ENCODE data around the gene AMPH.
"Not testable (repeated sequence)": the region's sequence is repeated elsewhere in the genome, so short reads cannot be mapped to it uniquely, and the experiment has no call there.

Gene AMPH

DNA sequence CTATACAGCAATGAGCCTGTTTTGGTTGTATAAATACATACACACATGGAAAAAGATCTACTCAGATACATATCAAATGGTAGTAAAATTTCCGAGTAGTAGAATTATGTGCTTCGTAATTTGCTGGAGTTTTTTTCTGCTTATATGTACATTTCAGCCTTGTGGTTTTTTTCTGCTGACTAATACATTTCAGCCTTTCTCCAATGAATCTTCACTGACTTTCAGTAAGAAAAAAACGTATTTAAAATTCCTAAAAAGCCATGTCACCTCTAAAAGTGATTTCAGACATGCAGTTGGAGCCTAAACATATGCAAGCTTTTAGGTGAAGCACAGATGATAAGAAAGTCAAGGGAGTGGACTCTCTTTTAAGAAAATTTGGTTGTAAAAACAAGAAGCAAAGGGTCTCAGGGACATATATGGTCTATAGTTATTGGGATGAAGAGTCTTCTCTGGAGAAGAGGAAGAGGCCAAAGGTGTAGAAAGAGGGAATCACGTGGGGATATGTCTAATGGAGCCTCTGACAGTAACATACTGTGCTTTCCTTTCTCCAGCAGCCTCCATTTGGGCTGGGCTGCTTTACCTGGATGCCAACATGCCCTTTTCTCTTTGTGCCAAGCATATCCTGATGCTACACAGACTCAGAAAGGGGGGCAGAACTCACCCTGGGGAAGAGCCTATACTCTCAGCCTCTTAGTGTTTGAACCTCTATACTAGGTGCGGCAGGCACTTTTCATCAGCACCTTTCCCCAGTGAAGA lies 2.4 kb downstream of the AMPH start:
- DNase-seq = no peak

DNA sequence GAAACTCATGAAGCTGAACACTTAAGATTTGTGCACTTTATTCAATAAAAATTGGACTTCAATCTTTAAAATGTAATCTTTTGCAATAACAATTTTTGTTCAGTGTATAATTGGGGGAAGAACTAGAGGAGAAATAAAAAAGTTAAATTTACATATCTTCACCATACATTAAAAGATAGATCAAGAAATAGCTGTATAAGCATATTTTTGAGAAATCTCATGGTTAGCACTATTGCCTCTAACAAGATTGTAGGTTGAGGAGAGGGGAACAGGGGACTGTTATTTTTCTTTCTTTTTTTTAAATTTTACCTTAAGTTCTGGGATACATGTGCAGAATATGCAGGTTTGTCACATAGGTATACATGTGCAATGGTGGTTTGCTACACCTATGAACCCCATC lies 5.3 kb downstream of the AMPH start:
- no peak for DNase-seq

GRCh38 chr7:38615665-38616064 lies 15.5 kb downstream of the AMPH start:
- DNase-seq = no peak

DNA sequence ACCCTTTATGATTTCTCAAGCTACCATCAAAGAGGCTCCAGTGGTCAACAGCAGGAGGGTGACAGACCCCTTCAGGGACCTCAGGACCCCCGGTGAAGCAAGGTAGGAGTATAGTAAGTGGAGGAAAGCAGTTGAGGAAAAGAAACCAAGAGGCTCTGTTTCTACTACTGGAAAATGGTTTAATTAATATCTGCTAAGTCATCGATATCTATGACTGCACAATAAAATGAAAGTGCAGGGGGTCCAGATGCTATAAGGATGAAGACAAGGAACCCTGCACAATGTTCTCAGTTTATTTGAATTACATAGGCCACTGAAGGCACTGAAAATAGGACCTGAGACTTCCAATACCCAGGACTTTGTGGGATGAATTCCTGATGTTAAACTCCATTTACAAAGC lies 23.7 kb downstream of the AMPH start:
- no peak for DNase-seq

- no peak for DNase-seq
Measured at GRCh38 chr7:38600741-38601140, 30.4 kb downstream of the AMPH start.

GRCh38 chr7:38594949-38595348 lies 36.2 kb downstream of the AMPH start:
- DNase-seq = no peak

DNA sequence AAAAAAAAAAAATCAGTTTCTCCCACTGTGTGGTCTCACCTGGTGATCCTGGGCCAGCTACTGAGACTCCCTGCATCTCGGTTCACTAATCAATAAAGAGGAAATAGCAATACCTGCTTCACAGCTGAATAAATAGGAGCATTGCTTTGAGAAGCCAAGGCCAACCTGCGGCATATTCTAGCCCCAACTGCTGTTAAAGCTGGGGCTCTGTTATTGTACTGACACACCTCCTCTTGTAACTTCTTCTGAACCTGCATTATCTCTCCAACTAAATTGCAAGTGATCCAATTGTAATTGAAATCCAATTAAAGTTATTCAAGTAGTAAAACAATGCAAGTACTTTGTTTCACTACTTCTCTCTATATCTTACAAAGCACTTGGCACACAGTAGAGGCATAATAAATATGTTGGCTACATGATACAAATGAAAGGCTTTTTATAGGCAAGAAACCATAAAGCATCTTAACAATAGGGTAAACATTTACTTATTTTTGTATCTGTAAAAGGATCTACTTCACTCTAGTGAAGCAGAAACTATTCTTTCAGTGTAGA lies 38.4 kb downstream of the AMPH start:
- DNase-seq = no peak

DNA sequence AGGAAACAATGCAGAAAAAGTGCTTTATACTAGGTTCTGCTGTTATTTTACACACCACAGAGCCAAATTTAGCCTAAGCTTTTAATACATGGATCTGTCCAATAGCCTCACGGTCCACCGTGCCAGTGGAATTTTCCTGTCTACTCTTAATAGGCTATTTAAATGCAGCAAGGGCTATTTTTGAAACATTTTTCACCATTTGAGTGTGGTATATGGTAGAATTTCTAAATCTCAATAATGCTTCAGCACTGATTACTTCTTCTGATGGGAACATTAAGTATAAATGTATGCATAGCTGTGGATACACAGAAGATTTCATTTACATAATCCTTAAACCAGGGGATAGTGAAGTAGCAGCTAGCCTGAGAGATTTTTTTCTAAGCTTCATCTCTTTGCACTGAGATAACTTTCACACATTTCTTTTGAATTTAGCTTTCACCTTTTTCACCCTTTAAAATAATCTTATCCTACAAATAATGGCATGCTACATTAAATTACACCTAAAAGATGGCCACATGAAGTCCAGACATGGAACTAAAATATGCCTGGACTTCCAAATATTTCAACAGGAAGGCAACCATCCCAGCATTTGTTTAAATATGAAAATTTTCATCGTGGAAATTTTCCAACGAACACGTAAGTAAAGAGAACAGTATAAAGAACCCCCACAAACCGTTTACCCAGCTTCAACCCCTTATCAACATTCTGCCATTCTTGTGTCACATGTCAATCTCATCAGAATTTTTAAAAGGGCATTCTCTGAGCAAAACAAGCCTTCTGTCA lies 45.4 kb downstream of the AMPH start:
- no peak for DNase-seq

- peak in 1 of 56 donors; percentile 11 for DNase-seq
Measured at GRCh38 chr7:38584443-38585210, 46.5 kb downstream of the AMPH start.

DNA sequence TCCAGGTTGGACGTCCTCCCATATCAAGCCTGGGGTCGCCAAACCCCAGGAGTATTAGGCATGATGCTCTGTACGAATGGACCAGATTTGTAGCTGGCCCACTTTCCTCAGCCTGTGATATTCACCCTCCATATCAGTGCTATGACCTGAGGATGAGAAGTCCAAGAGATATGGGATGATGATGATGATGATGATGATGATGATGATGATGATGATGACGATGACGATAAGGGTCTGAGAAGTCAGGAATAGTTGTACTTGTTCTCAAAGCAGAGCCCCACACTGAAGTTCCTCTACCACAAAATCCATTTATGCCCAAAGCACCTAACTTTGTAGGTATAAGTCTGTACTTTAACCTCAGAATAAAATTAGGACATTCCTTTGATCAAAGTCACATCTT lies 50.7 kb downstream of the AMPH start:
- no peak for DNase-seq

- no peak for DNase-seq
Measured at GRCh38 chr7:38574086-38574485, 57.1 kb downstream of the AMPH start.

- DNase-seq = not testable (repeated sequence)
Measured at GRCh38 chr7:38571620-38572019, 59.6 kb downstream of the AMPH start.

GRCh38 chr7:38568497-38568896 lies 62.7 kb downstream of the AMPH start:
- DNase-seq = no peak

- no peak for DNase-seq
Measured at GRCh38 chr7:38565289-38565688, 65.9 kb downstream of the AMPH start.

DNA sequence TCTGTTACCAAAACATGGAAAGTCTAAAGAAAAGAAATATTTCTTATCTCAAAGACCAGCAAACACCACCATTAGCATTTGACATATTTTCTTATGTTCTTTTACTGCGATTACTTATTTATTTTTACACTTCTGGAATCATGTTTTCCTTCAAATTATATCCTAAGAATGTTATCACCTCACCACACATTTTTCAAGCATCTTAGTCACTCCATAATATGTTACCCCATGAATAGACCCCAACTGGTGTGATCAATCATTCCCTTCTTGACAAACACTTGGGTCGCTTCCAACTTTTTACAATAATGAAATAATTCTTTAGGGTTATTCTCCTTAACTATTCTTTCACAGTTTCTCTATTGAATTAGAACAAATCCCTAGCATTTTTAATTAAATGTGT lies 67.4 kb downstream of the AMPH start:
- DNase-seq = no peak

DNA sequence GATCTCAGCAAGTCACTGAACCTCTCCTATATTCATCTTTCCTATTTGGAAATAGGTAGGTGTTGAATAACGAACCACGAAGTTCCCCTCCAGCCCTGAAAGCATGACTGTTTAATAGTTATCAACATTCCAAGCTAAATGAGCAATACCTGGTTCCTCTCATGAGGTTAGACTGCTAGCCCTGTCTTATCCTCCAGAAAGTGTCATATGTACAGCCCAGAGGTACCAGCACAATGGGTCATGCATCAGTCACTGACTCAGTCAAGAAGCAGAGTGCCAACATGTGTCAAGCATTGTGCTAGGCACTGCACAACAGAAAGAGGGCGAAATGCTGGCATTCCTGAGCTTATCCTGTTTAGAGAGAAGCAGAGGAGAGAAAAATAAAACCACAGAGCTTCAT lies 70.0 kb downstream of the AMPH start:
- DNase-seq = no peak

- no peak for DNase-seq
Measured at GRCh38 chr7:38558761-38559345, 72.3 kb downstream of the AMPH start.

DNA sequence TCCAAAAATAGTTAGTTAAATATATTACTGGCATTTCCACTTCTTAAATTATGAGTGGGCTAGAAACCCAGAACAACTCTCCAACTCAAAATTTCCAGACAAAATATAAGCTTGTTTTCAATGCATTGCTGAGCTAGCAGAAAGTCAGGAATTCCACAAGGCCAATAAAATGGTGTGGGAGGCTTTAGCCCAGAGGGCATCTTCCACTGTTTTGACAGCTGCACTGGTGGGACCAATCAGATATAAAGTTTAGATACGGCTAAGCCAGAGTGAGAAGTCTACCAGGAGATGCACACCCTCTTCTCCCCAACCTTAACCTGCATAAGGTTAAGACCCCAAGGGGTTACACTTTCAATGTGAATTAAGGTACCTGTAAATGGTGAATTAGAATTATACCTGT lies 76.6 kb downstream of the AMPH start:
- no peak for DNase-seq

- no peak for DNase-seq
Measured at GRCh38 chr7:38550836-38551235, 80.3 kb downstream of the AMPH start.

DNA sequence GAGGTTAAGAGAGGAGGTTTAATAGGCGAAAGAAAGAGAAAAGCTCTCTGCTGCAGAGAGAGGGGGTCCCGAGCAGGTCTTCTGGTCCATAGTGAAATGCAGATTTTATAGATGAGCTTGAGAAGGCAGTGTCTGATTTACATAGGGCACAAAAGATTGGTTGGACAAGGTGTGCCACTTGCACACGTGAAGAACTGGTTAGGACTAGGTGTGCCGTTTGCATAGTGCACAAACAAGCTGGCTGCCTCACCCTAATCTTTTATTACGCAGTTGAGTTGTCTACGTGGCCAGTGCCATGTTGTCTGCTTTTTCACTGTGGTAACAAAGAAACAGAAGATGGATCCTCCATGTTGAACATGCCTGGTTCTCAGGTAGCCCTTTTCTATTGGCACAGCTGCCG lies 82.6 kb downstream of the AMPH start:
- DNase-seq = no peak

- DNase-seq = no peak
Measured at GRCh38 chr7:38546763-38547162, 84.4 kb downstream of the AMPH start.

DNA sequence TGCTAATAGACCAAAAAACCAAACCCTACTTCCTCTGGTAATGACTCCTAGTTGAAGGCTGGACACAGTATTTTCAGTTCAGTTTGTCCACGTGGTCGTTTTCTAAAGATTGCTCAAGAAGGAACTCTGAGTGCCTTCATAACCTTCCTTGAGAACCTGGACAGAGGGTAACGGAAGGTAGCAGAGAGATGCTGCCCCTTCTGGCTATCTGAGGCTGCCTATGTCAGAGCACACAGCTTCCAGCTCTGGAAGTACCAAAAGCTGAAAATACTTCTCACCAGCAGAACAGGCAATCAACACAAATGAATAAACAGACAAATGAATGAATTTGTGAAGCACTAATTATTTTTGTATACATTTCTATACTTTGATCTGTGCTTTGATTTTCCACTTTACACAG lies 85.2 kb downstream of the AMPH start:
- no peak for DNase-seq

Data from amygdala (tissue), 56 donors.